ENCODE results near the gene FOXS1. TPM values are rescaled to one million over a fixed set of nuclear protein-coding genes. Genes with fewer than 3 reads are reported as not detected.

Gene FOXS1
- total RNA-seq, 1 experiment from 2014 or later, result 6.3 TPM

DNA sequence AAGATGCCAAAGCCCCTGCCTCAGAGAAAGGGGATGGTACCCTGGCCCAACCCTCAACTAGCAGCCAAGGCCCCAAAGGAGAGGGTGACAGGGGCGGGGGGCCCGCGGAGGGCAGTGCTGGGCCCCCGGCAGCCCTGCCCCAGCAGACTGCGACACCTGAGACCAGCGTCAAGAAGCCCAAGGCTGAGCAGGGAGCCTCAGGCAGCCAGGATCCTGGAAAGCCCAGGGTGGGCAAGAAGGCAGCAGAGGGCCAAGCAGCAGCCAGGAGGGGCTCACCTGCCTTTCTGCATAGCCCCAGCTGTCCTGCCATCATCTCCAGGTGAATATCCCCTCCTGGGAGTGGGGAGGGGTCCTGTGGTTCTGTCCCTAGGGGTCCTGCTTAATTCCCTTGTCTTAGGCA, 25.2 kb downstream of the FOXS1 start:
- Histone ChIP-seq H3K27me3 (ENCODE audit: control insufficient read depth, insufficient read depth, low read length) (no peaks in the 10 kb centered on the region), H3K36me3 (ENCODE audit: control insufficient read depth, insufficient read depth, low read length) (no peaks in the 10 kb centered on the region), H3K4me1 (ENCODE audit: control insufficient read depth, insufficient read depth, low read length) (peaks cover 22% of the 10 kb centered on the region), H3K27ac (ENCODE audit: low read length) (no peak overlapping the region), H3K9me3 (ENCODE audit: control insufficient read depth, insufficient read depth, low read depth, low read length) (no peaks in the 10 kb centered on the region), H3K4me3 (ENCODE audit: low read depth in 2 of 2, low read length in 2 of 2) (no peak overlapping the region)
- ChIA-PET CTCF (interaction anchor here (0.6 kb wide), 1 partner anchor 403 kb away, joined by 3 read pairs; no protein-coding TSS in a partner anchor), POLR2A (no interaction called here)
- TF ChIP-seq, protein P1, sequence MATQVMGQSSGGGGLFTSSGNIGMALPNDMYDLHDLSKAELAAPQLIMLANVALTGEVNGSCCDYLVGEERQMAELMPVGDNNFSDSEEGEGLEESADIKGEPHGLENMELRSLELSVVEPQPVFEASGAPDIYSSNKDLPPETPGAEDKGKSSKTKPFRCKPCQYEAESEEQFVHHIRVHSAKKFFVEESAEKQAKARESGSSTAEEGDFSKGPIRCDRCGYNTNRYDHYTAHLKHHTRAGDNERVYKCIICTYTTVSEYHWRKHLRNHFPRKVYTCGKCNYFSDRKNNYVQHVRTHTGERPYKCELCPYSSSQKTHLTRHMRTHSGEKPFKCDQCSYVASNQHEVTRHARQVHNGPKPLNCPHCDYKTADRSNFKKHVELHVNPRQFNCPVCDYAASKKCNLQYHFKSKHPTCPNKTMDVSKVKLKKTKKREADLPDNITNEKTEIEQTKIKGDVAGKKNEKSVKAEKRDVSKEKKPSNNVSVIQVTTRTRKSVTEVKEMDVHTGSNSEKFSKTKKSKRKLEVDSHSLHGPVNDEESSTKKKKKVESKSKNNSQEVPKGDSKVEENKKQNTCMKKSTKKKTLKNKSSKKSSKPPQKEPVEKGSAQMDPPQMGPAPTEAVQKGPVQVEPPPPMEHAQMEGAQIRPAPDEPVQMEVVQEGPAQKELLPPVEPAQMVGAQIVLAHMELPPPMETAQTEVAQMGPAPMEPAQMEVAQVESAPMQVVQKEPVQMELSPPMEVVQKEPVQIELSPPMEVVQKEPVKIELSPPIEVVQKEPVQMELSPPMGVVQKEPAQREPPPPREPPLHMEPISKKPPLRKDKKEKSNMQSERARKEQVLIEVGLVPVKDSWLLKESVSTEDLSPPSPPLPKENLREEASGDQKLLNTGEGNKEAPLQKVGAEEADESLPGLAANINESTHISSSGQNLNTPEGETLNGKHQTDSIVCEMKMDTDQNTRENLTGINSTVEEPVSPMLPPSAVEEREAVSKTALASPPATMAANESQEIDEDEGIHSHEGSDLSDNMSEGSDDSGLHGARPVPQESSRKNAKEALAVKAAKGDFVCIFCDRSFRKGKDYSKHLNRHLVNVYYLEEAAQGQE (IDR thresholded peaks at IDR 0.05; ENCODE audit: insufficient read depth in 1 of 2, low read depth in 2 of 2, low read length in 1 of 2), result no peak
- TF ChIP-seq SIN3A (IDR thresholded peaks at IDR 0.05; ENCODE audit: borderline replicate concordance, insufficient read depth, low read depth, low read length), result no peak
- TF ChIP-seq, protein P2, sequence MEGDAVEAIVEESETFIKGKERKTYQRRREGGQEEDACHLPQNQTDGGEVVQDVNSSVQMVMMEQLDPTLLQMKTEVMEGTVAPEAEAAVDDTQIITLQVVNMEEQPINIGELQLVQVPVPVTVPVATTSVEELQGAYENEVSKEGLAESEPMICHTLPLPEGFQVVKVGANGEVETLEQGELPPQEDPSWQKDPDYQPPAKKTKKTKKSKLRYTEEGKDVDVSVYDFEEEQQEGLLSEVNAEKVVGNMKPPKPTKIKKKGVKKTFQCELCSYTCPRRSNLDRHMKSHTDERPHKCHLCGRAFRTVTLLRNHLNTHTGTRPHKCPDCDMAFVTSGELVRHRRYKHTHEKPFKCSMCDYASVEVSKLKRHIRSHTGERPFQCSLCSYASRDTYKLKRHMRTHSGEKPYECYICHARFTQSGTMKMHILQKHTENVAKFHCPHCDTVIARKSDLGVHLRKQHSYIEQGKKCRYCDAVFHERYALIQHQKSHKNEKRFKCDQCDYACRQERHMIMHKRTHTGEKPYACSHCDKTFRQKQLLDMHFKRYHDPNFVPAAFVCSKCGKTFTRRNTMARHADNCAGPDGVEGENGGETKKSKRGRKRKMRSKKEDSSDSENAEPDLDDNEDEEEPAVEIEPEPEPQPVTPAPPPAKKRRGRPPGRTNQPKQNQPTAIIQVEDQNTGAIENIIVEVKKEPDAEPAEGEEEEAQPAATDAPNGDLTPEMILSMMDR (IDR thresholded peaks at IDR 0.05), result no peak
- TF ChIP-seq POLR2AphosphoS5 (IDR thresholded peaks at IDR 0.05; ENCODE audit: low read depth, low read length), result no peak
- no peak for TF ChIP-seq TCF7L2 (IDR thresholded peaks at IDR 0.05; ENCODE audit: low read depth, low read length)
- DNase-seq (ENCODE audit: low read depth, low spot score), result no peak
- no peak for ATAC-seq
- in situ Hi-C loops (cut with HindIII; ENCODE audit: low pct_unique_long_range_greater_than_20kb, low sequenced_read_pairs), result no loop called here
- no TSS peak for BruUV-seq (replicated peaks)
- intact Hi-C loops (cut with micrococcal nuclease; ENCODE audit: unreplicated experiment), result loop anchor here (5.0 kb wide), 1 partner anchor 272 kb away; no protein-coding TSS in a partner anchor

DNA sequence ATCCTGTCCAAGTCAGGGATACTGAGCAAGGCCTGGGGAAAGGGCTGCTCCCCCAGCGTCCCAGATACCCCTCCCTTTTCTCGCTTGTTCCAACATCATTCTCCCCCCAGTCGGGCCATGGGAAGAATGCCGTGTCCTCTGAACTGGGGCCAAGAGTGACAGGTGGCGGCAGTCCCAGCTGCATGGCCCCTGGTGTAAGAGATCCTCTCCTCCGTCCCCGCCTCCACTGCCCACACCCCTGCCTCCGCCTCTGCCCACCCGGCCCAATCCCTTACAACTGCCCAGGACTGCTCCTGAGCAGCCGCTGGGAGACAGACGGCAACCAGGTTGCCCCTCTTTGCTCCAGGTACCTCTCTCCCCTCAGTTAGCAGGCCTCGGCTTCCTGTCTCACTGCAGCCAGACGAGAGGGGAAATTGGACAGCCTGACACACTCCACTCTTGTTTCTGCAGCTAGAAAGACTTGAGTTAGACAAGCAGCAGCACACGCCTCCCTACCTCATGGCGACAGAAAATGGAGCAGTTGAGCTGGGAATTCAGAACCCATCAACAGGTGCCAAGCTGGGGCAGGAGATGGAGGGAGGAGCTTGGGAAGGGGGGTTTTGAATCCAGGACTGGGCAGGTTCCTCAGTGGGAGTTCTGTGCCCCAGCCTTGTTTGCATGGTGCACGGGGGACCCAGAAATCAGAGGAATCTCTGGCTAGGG, 26.2 kb downstream of the FOXS1 start, which contains the start of gene MYLK2:
Gene MYLK2, plus strand, starts transcription at position 274 of the 702 bp plus-strand sequence. Its CDS starts 225 bp downstream, at position 499.
- ChIA-PET POLR2A (no interaction called here), CTCF (interaction anchor here (1.4 kb wide), 1 partner anchor 28 kb away, joined by 5 read pairs; no protein-coding TSS in a partner anchor)
- no peaks in the 10 kb centered on the region for H3K9me3 ChIP-seq (ENCODE audit: control insufficient read depth, insufficient read depth, low read depth, low read length)
- H3K4me3 ChIP-seq (ENCODE audit: low read depth in 2 of 2, low read length in 2 of 2), result no peak within 1 kb of the TSS
- in situ Hi-C loops (cut with HindIII; ENCODE audit: low pct_unique_long_range_greater_than_20kb, low sequenced_read_pairs) (no loop called here), intact Hi-C loops (cut with micrococcal nuclease; ENCODE audit: unreplicated experiment) (no loop called here)
- no peaks in the 10 kb centered on the region for H3K27me3 ChIP-seq (ENCODE audit: control insufficient read depth, insufficient read depth, low read length)
- H3K36me3 ChIP-seq (ENCODE audit: control insufficient read depth, insufficient read depth, low read length), result no peaks in the 10 kb centered on the region
- BruUV-seq (replicated peaks), result no TSS peak
- ATAC-seq (no peak), DNase-seq (ENCODE audit: low read depth, low spot score) (no peak)
- H3K4me1 ChIP-seq (ENCODE audit: control insufficient read depth, insufficient read depth, low read length), result peaks cover 29% of the 10 kb centered on the region
- H3K27ac ChIP-seq (ENCODE audit: low read length), result no peak within 1 kb of the TSS
- TF ChIP-seq POLR2AphosphoS5 (IDR thresholded peaks at IDR 0.05; ENCODE audit: low read depth, low read length) (no peak), TCF7L2 (IDR thresholded peaks at IDR 0.05; ENCODE audit: low read depth, low read length) (no peak), SIN3A (IDR thresholded peaks at IDR 0.05; ENCODE audit: borderline replicate concordance, insufficient read depth, low read depth, low read length) (no peak)
- TF ChIP-seq, protein P2 (IDR thresholded peaks at IDR 0.05), result no peak
- TF ChIP-seq, protein P1 (IDR thresholded peaks at IDR 0.05; ENCODE audit: insufficient read depth in 1 of 2, low read depth in 2 of 2, low read length in 1 of 2), result no peak

Data from Panc1 (cell line).